CD4-positive, alpha-beta T cell (primary cell): ENCODE data around the gene UTF1. TPM values are rescaled to one million over a fixed set of nuclear protein-coding genes. Genes with fewer than 3 reads are reported as not detected.
A peak's percentile ranks its signal among the peaks of the same experiment; 100 is the strongest.

Experiments
- ATAC-seq: fragments of 200-7000 bp; cut with Tn5 transposase; one replicate; pipeline ENCODE4 v1.10.0; 2022; ENCODE audit warnings: mild to moderate bottlenecking; ENCODE audit not compliant: poor library complexity
- CTCF ChIA-PET: fragments of 350-600 bp; sonication (Branson Sonifier 250); formaldehyde crosslinking; loops from one replicate; lab custom pipeline; 2021; ENCODE audit warnings: antibody characterized with exemption, inconsistent platforms; lab: Charles Lee
- POLR2A ChIA-PET: fragments of 350-600 bp; sonication (Branson Sonifier 250); formaldehyde crosslinking; loops from one replicate; lab custom pipeline; 2021; ENCODE audit warnings: antibody characterized with exemption, inconsistent platforms; lab: Charles Lee
- DNase-seq, 14 experiments: peaks; one replicate each; pipeline ENCODE4 v3.0.0-alpha.2; 2013 to 2020; ENCODE audit warnings: mixed read lengths in 2 of 14
- H3K27ac ChIP-seq, 2 donors: one replicate each; pipeline versions ENCODE4 v1.5.1 to v1.7.0; 2013; ENCODE audit warnings: low read length in 2 of 2, low read depth in 1 of 2, mild to moderate bottlenecking in 1 of 2
- H3K27me3 ChIP-seq, 2 experiments: 1 replicate in 1 of 2; 2 replicates in 1 of 2; pipeline versions ENCODE4 v1.6.1 to v1.7.0; 2013; ENCODE audit warnings: low read length in 2 of 2, control low read depth in 1 of 2, mild to moderate bottlenecking in 1 of 2, moderate library complexity in 1 of 2; ENCODE audit not compliant: insufficient read depth in 2 of 2, control insufficient read depth in 1 of 2
- H3K36me3 ChIP-seq: one replicate; pipeline ENCODE4 v1.6.1; 2013; ENCODE audit warnings: low read length, control low read depth; ENCODE audit not compliant: insufficient read depth
- H3K4me1 ChIP-seq: one replicate; pipeline ENCODE4 v1.6.1; 2013; ENCODE audit warnings: low read length, control low read depth; ENCODE audit not compliant: insufficient read depth
- H3K4me3 ChIP-seq: one replicate; pipeline ENCODE4 v1.5.1; 2013; ENCODE audit warnings: mild to moderate bottlenecking, low read length, moderate library complexity
- H3K9me3 ChIP-seq, 2 experiments: 1 replicate in 1 of 2; 2 replicates in 1 of 2; pipeline versions ENCODE4 v1.6.1 to v1.7.0; 2013; ENCODE audit warnings: low read length in 2 of 2, mild to moderate bottlenecking in 2 of 2, control low read depth in 1 of 2, moderate library complexity in 1 of 2; ENCODE audit not compliant: control insufficient read depth in 1 of 2, insufficient read depth in 1 of 2
- H3K27ac Mint-ChIP-seq: one replicate; pipeline ENCODE4 v1.8.0; 2020; ENCODE audit warnings: mixed read lengths
- H3K27me3 Mint-ChIP-seq: one replicate; pipeline ENCODE4 v1.8.0; 2021; ENCODE audit warnings: mixed read lengths
- H3K36me3 Mint-ChIP-seq: one replicate; pipeline ENCODE4 v1.8.0; 2021; ENCODE audit warnings: low read depth, mixed read lengths
- H3K4me1 Mint-ChIP-seq: one replicate; pipeline ENCODE4 v1.8.0; 2021; ENCODE audit warnings: low read depth, mixed read lengths
- H3K4me3 Mint-ChIP-seq: one replicate; pipeline ENCODE4 v1.8.0; 2020; ENCODE audit warnings: mild to moderate bottlenecking, mixed read lengths
- H3K9me3 Mint-ChIP-seq: one replicate; pipeline ENCODE4 v1.8.0; 2020; ENCODE audit warnings: mixed read lengths
- CTCF ChIP-seq: fragments of 200-600 bp; IDR thresholded peaks from one replicate; pipeline ENCODE4 v1.8.0; 2022; ENCODE audit warnings: antibody characterized with exemption, mild to moderate bottlenecking
- intact Hi-C, 2 experiments: fragments of 100-400 bp; cut with DNase I in 1 of 2; cut with micrococcal nuclease in 1 of 2; formaldehyde crosslinking; loops; one replicate each; pipeline versions ENCODE4 v1.15.1 to v1.9.0; 2023 to 2025; cut with DNase I, micrococcal nuclease
- total RNA-seq, 174 experiments: library from RNA in 2 of 174; stranded (reverse) in 2 of 174; gene quantifications; one replicate each; pipeline ENCODE4 v1.2.3 and lab custom pipeline; 2021 to 2026

Gene UTF1
- total RNA-seq, 2 experiments from 2014 or later = not detected

GRCh38 chr10:133207041-133207600 is 22.9 kb upstream of the UTF1 start:
- Mint-ChIP-seq H3K9me3 (no peaks in the 10 kb centered on the region), H3K4me3 (no peak overlapping the region), H3K36me3 (no peaks in the 10 kb centered on the region), H3K27ac (no peak overlapping the region), H3K27me3 (no peaks in the 10 kb centered on the region), H3K4me1 (no peaks in the 10 kb centered on the region)
- TF ChIP-seq CTCF = no peak
- DNase-seq = no peak
- ATAC-seq = no peak
- no peak overlapping the region for H3K4me3 ChIP-seq
- CTCF ChIA-PET = no interaction called here
- POLR2A ChIA-PET = no interaction called here
- no peak overlapping the region for H3K27ac ChIP-seq
- intact Hi-C loops = no loop called here
- peaks cover 8% of the 10 kb centered on the region for H3K4me1 ChIP-seq
- H3K9me3 ChIP-seq = peaks cover 0 to 7% of the 10 kb centered on the region in 2 experiments
- H3K27me3 ChIP-seq = peaks cover 0 to 3% of the 10 kb centered on the region in 2 experiments
- H3K36me3 ChIP-seq = no peaks in the 10 kb centered on the region

GRCh38 chr10:133207627-133208026 is 22.4 kb upstream of the UTF1 start:
- Histone ChIP-seq H3K27ac (no peak overlapping the region), H3K36me3 (no peaks in the 10 kb centered on the region), H3K9me3 (peaks cover 0 to 7% of the 10 kb centered on the region in 2 experiments), H3K4me3 (no peak overlapping the region), H3K4me1 (peaks cover 8% of the 10 kb centered on the region), H3K27me3 (peaks cover 0 to 3% of the 10 kb centered on the region in 2 experiments)
- no peak for ATAC-seq
- Mint-ChIP-seq H3K27me3 (no peaks in the 10 kb centered on the region), H3K27ac (no peak overlapping the region), H3K4me3 (no peak overlapping the region), H3K9me3 (no peaks in the 10 kb centered on the region), H3K36me3 (no peaks in the 10 kb centered on the region), H3K4me1 (no peaks in the 10 kb centered on the region)
- intact Hi-C loops = no loop called here
- ChIA-PET CTCF (no interaction called here), POLR2A (no interaction called here)
- no peak for TF ChIP-seq CTCF
- DNase-seq = no peak

GRCh38 chr10:133208466-133208865 is 21.6 kb upstream of the UTF1 start:
- H3K4me1 Mint-ChIP-seq = no peaks in the 10 kb centered on the region
- Histone ChIP-seq H3K27ac (no peak overlapping the region), H3K36me3 (no peaks in the 10 kb centered on the region), H3K9me3 (peaks cover 0 to 7% of the 10 kb centered on the region in 2 experiments), H3K4me1 (peaks cover 8% of the 10 kb centered on the region), H3K4me3 (no peak overlapping the region), H3K27me3 (peaks cover 0 to 3% of the 10 kb centered on the region in 2 experiments)
- no peaks in the 10 kb centered on the region for H3K36me3 Mint-ChIP-seq
- CTCF ChIA-PET = no interaction called here
- ATAC-seq (no peak), DNase-seq (peak in 1 of 14 experiments; percentile 2)
- H3K27me3 Mint-ChIP-seq = no peaks in the 10 kb centered on the region
- H3K27ac Mint-ChIP-seq = no peak overlapping the region
- no peaks in the 10 kb centered on the region for H3K9me3 Mint-ChIP-seq
- intact Hi-C loops = no loop called here
- POLR2A ChIA-PET = no interaction called here
- no peak overlapping the region for H3K4me3 Mint-ChIP-seq
- no peak for TF ChIP-seq CTCF
